SW480 (cell line): ENCODE measurements around the gene FLNB.

Experiments
- DNase-seq: peaks from one replicate; pipeline ENCODE4 v3.0.0-alpha.2; 2016; ENCODE audit warnings: low spot score

FLNB gene

GRCh38 chr3:58205981-58206380, 197.8 kb downstream of the FLNB start:
- no peak for DNase-seq

GRCh38 chr3:58206406-58207011, 198.3 kb downstream of the FLNB start:
- no peak for DNase-seq

GRCh38 chr3:58207954-58208353, 199.7 kb downstream of the FLNB start:
- DNase-seq: no peak

GRCh38 chr3:58209933-58210332, 201.7 kb downstream of the FLNB start:
- DNase-seq: no peak

GRCh38 chr3:58210761-58211460, 202.7 kb downstream of the FLNB start, which contains the start of gene DNASE1L3:
Gene DNASE1L3, minus strand, starts transcription at chr3:58210972. Its CDS starts 66 bp downstream, at chr3:58210906.
- DNase-seq: no peak

DNA sequence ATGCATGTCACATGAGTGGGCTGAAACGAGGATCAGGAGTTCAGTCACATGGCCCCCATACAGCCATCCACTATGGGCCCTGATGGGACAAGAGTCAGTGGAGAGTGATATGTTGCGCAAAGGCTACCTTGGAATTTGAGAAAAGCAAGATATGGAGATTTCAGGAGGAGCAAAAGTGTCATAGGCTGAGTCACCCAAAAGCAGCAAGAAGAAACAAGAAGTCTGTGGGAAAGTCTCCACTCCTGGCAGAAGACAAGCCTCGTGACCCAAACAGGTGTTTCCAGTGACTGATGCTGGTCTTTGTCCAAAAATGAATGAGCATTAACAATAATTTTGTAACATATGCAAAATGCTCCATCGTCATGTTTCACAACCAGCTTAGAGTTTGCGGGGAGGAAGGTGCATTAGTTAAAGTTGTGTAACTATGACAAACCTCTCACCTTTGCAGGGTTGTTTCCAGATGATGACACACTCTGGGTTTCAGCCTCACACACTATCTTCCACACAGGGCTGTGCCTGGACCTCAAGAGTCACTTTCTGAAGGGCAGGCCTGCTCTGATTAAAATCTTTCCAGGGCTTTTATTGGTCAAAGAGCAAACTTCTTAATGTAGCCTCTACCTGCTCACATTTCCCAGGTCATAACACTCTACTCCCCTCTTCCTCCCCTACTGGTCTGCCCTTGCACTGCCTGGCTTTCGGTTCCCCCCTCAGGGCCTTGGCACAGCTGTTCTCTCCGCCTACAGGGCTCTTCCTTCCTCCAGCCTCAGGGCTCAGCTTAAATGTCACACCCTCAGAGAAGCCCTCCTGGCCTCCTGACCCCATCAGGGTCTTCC, 206.5 kb downstream of the FLNB start:
- DNase-seq: no peak

- DNase-seq: no peak
Measured at GRCh38 chr3:58215317-58216025, 207.2 kb downstream of the FLNB start.

DNA sequence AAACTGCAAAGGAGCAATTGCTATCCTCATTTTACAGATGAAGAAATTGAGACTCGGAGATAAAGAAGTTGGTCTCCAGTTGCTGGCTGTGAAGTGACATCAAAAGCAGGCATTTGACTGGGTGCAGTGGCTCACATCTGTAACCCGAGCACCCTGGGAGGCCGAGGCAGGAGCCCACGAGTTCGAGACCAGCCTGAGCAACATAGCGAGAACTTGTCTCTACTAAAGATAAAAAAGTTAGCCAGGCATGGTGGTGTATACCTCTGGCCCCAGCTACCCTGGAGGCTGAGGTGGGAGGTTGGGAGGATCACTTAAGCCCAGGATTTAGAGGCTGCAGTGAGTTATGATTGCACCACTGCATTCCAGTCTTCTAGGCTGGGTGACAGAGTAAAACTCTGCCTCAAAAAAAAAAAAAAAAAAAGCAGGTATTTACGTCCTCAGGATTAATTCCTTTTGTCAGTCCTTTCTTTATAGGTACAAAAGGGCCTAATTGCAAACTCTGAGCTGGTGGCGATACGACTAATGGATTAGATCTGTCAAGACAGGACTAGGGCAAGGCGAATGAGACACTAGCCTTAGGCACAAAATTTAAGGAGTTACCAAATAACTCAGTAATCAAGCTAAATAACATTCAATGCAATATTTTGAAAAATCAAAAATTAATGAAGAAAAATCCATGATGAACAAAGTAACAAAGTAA, 208.4 kb downstream of the FLNB start:
- no peak for DNase-seq

DNA sequence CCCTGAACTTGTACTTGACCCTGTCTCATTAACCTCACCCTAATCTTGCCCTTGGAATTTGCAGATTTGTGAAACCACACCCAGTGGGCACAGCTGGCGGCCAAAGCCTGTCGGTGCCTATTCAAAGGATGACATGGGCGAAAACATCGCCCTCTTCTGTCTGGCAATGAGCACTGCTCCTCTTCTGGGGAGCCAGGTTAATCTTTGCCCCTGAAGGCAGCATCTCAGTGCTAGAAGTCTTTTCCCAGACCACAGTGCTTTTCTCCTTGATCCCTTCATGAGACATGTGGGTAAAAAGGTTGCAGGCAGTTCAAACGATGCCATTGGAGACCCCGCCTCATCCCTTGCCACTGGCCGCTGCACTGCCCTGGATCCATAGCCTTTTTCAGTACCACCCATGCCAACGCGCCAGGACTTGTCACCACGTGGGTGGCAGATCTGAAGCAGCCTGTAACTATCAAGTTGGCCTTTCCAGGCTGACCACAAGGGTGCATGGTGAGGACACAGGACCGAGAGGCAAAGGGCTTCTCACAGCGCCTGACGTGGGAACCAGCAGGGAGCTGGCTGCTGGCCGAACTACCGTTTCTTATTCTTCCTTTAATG, 209.1 kb downstream of the FLNB start:
- peak; percentile 93 for DNase-seq

DNA sequence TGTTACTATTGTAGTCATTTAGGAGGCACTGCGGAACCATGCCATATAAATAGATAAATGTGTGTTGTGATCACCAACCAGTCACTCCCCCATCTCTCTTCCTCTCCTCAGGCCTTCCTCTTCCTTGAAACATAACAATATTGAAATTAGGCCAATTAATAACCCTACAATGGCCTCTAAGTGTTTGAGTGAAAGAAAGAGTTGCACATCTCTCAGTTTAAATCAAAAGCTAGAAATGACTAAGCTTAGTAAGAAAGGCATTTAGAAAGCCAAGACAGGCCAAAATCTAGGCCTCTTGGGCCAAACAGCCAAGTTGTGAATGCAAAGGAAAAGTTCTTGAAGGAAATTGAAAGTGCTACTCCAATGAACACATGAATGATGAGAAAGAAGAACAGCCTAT, 210.7 kb downstream of the FLNB start:
- no peak for DNase-seq
